ENCODE data around the gene CCDC27. TPM values are rescaled to one million over a fixed set of nuclear protein-coding genes. Genes with fewer than 3 reads are reported as not detected.

The CCDC27 gene
- total and polyA plus RNA-seq, 2 of the 8 experiments (the other 6 are each of a cell fraction or from before 2014, with no cell fraction given), result 0.15 TPM; not detected in 1

DNA sequence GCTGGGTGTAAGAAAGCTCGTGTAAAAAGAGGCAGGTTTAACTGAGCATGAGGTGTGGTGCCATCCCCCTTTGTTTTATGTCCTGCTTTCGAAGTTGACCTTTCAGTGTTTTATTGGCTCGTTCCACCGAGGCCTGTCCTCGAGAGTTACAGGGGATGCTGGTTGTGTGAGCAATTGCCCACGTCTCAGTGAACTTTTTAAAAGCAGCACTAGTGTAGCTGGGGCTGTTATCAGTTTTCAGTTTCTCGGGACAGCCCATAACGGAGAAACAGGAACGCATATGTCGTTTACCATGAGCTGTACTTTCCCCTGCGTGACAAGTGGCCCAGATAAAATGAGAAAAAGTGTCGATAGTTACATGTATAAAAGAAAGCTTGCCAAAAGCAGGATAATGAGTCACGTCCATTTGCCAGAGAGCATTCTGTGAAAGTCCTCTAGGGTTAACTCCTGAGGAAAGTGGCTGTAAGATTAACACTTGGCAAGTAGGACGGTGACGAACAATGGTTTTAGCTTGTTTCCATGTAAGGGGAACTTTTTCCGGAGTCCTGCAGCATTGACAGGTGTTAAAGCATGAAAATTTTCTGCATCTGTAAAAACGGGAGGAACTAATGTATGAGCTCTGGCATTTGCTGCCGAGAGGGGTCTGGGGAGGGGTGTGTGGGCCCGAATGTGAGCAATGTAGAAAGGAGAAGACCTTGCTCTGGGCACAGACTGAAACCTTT lies 51.8 kb downstream of the CCDC27 start (continued):
- TF ChIP-seq, protein P1, sequence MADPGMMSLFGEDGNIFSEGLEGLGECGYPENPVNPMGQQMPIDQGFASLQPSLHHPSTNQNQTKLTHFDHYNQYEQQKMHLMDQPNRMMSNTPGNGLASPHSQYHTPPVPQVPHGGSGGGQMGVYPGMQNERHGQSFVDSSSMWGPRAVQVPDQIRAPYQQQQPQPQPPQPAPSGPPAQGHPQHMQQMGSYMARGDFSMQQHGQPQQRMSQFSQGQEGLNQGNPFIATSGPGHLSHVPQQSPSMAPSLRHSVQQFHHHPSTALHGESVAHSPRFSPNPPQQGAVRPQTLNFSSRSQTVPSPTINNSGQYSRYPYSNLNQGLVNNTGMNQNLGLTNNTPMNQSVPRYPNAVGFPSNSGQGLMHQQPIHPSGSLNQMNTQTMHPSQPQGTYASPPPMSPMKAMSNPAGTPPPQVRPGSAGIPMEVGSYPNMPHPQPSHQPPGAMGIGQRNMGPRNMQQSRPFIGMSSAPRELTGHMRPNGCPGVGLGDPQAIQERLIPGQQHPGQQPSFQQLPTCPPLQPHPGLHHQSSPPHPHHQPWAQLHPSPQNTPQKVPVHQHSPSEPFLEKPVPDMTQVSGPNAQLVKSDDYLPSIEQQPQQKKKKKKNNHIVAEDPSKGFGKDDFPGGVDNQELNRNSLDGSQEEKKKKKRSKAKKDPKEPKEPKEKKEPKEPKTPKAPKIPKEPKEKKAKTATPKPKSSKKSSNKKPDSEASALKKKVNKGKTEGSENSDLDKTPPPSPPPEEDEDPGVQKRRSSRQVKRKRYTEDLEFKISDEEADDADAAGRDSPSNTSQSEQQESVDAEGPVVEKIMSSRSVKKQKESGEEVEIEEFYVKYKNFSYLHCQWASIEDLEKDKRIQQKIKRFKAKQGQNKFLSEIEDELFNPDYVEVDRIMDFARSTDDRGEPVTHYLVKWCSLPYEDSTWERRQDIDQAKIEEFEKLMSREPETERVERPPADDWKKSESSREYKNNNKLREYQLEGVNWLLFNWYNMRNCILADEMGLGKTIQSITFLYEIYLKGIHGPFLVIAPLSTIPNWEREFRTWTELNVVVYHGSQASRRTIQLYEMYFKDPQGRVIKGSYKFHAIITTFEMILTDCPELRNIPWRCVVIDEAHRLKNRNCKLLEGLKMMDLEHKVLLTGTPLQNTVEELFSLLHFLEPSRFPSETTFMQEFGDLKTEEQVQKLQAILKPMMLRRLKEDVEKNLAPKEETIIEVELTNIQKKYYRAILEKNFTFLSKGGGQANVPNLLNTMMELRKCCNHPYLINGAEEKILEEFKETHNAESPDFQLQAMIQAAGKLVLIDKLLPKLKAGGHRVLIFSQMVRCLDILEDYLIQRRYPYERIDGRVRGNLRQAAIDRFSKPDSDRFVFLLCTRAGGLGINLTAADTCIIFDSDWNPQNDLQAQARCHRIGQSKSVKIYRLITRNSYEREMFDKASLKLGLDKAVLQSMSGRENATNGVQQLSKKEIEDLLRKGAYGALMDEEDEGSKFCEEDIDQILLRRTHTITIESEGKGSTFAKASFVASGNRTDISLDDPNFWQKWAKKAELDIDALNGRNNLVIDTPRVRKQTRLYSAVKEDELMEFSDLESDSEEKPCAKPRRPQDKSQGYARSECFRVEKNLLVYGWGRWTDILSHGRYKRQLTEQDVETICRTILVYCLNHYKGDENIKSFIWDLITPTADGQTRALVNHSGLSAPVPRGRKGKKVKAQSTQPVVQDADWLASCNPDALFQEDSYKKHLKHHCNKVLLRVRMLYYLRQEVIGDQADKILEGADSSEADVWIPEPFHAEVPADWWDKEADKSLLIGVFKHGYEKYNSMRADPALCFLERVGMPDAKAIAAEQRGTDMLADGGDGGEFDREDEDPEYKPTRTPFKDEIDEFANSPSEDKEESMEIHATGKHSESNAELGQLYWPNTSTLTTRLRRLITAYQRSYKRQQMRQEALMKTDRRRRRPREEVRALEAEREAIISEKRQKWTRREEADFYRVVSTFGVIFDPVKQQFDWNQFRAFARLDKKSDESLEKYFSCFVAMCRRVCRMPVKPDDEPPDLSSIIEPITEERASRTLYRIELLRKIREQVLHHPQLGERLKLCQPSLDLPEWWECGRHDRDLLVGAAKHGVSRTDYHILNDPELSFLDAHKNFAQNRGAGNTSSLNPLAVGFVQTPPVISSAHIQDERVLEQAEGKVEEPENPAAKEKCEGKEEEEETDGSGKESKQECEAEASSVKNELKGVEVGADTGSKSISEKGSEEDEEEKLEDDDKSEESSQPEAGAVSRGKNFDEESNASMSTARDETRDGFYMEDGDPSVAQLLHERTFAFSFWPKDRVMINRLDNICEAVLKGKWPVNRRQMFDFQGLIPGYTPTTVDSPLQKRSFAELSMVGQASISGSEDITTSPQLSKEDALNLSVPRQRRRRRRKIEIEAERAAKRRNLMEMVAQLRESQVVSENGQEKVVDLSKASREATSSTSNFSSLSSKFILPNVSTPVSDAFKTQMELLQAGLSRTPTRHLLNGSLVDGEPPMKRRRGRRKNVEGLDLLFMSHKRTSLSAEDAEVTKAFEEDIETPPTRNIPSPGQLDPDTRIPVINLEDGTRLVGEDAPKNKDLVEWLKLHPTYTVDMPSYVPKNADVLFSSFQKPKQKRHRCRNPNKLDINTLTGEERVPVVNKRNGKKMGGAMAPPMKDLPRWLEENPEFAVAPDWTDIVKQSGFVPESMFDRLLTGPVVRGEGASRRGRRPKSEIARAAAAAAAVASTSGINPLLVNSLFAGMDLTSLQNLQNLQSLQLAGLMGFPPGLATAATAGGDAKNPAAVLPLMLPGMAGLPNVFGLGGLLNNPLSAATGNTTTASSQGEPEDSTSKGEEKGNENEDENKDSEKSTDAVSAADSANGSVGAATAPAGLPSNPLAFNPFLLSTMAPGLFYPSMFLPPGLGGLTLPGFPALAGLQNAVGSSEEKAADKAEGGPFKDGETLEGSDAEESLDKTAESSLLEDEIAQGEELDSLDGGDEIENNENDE (IDR thresholded peaks at IDR 0.05; ENCODE audit: insufficient replicate concordance, low read length), result no peak
- no peak for TF ChIP-seq NRF1 (IDR thresholded peaks at IDR 0.05; ENCODE audit: low read depth, low read length)

All from H1 (cell line).